ENCODE results near the gene SLC25A53.
A peak's percentile ranks its signal among the peaks of the same experiment; 100 is the strongest.

SLC25A53 gene
- total RNA-seq: 1.5 to 5.3 (median 2.7) reads per million in 17 experiments

- peak; percentile 80 to 90 (median 88) for DNase-seq
These were observed at the start of gene SLC25A53 for GRCh38 chrX:104156630-104157529. Gene SLC25A53 (minus strand): TSS chrX:104157009. CDS start chrX:104105257, 51,752 bp downstream.

- no peak for DNase-seq
These were observed 48.7 kb upstream of the SLC25A53 start for GRCh38 chrX:104205548-104205947.

GRCh38 chrX:104195489-104196084, 38.8 kb upstream of the SLC25A53 start:
- DNase-seq: peak; percentile 7 to 52 (median 46)

GRCh38 chrX:104195013-104195412, 38.2 kb upstream of the SLC25A53 start:
- no peak for DNase-seq

- no peak for DNase-seq
These were observed 36.7 kb upstream of the SLC25A53 start for GRCh38 chrX:104193485-104193884.

- DNase-seq: no peak
These were observed 33.0 kb upstream of the SLC25A53 start for GRCh38 chrX:104189837-104190236.

GRCh38 chrX:104187931-104188330, 31.1 kb upstream of the SLC25A53 start:
- DNase-seq: no peak

GRCh38 chrX:104183685-104184084, 26.9 kb upstream of the SLC25A53 start:
- no peak for DNase-seq

GRCh38 chrX:104173841-104174240, 17.0 kb upstream of the SLC25A53 start:
- no peak for DNase-seq

GRCh38 chrX:104172788-104173187, 16.0 kb upstream of the SLC25A53 start:
- DNase-seq: no peak

GRCh38 chrX:104172121-104172520, 15.3 kb upstream of the SLC25A53 start:
- DNase-seq: no peak

- DNase-seq: no peak
These were observed 11.3 kb upstream of the SLC25A53 start for GRCh38 chrX:104168127-104168526.

GRCh38 chrX:104166735-104167436, 10.1 kb upstream of the SLC25A53 start:
- no peak for DNase-seq

- DNase-seq: peak; percentile 89 to 95 (median 92)
These were observed 9.3 kb upstream of the SLC25A53 start, which contains the start of gene FAM199X for GRCh38 chrX:104165894-104166734. Gene FAM199X (plus strand): TSS chrX:104166453. CDS start chrX:104166786, 333 bp downstream.

- DNase-seq: no peak
These were observed 5.8 kb downstream of the SLC25A53 start for GRCh38 chrX:104151037-104151436.

GRCh38 chrX:104141087-104141760, 15.6 kb downstream of the SLC25A53 start:
- DNase-seq: no peak

GRCh38 chrX:104137496-104137895, 19.3 kb downstream of the SLC25A53 start:
- peak in 2 of 4 experiments; percentile 5 to 6 for DNase-seq

- peak; percentile 71 to 88 (median 76) for DNase-seq
These were observed 20.4 kb downstream of the SLC25A53 start for GRCh38 chrX:104136241-104137019.

GRCh38 chrX:104135677-104136076, 21.1 kb downstream of the SLC25A53 start:
- DNase-seq: peak in 2 of 4 experiments; percentile 3 to 5

GRCh38 chrX:104134583-104135261, 22.1 kb downstream of the SLC25A53 start:
- no peak for DNase-seq
